ENCODE data around the gene MAML1.

MAML1 gene

GRCh38 chr5:179777456-179777855 is 44.8 kb downstream of the MAML1 start:
- Histone ChIP-seq H3K9me3 (ENCODE audit: insufficient read depth, low read depth, low read length) (no peaks in the 10 kb centered on the region), H3F3A (ENCODE audit: low read depth) (no peaks in the 10 kb centered on the region), H3K9ac (ENCODE audit: low read depth, low read length, poor library complexity, severe bottlenecking) (no peak overlapping the region), H3K79me2 (ENCODE audit: insufficient read depth, low read length) (no peaks in the 10 kb centered on the region), H3K27me3 (ENCODE audit: insufficient read depth, low read length, poor library complexity, severe bottlenecking) (no peaks in the 10 kb centered on the region), H3K4me3 (ENCODE audit: low read length, poor library complexity, severe bottlenecking) (no peak overlapping the region), H3K9me2 (replicated peaks; ENCODE audit: low read depth, low read length) (no peaks in the 10 kb centered on the region), H4K20me1 (ENCODE audit: insufficient read depth, low read length, poor library complexity, severe bottlenecking) (no peaks in the 10 kb centered on the region), H3K4me1 (ENCODE audit: insufficient read depth, low read length, poor library complexity, severe bottlenecking) (no peaks in the 10 kb centered on the region), H3K4me2 (ENCODE audit: low read depth, low read length, poor library complexity, severe bottlenecking) (no peak overlapping the region), H3K36me3 (ENCODE audit: insufficient read depth, low read length) (peaks cover 25% of the 10 kb centered on the region; the same call in 1 of the 2 replicates), H2AFZ (ENCODE audit: low read length) (no peak overlapping the region)
- no peak for TF ChIP-seq EZH2phosphoT487 (IDR thresholded peaks at IDR 0.05; ENCODE audit: borderline replicate concordance)

GRCh38 chr5:179777909-179778308 is 45.3 kb downstream of the MAML1 start:
- Histone ChIP-seq H3K4me1 (ENCODE audit: insufficient read depth, low read length, poor library complexity, severe bottlenecking) (no peaks in the 10 kb centered on the region), H3K4me2 (ENCODE audit: low read depth, low read length, poor library complexity, severe bottlenecking) (no peak overlapping the region), H3K9me3 (ENCODE audit: insufficient read depth, low read depth, low read length) (no peaks in the 10 kb centered on the region), H3K79me2 (ENCODE audit: insufficient read depth, low read length) (no peaks in the 10 kb centered on the region), H3K9ac (ENCODE audit: low read depth, low read length, poor library complexity, severe bottlenecking) (no peak overlapping the region), H3K4me3 (ENCODE audit: low read length, poor library complexity, severe bottlenecking) (no peak overlapping the region), H4K20me1 (ENCODE audit: insufficient read depth, low read length, poor library complexity, severe bottlenecking) (no peaks in the 10 kb centered on the region), H3F3A (ENCODE audit: low read depth) (no peaks in the 10 kb centered on the region), H3K36me3 (ENCODE audit: insufficient read depth, low read length) (peaks cover 25% of the 10 kb centered on the region; the same call in 1 of the 2 replicates), H3K27me3 (ENCODE audit: insufficient read depth, low read length, poor library complexity, severe bottlenecking) (no peaks in the 10 kb centered on the region), H3K9me2 (replicated peaks; ENCODE audit: low read depth, low read length) (no peaks in the 10 kb centered on the region), H2AFZ (ENCODE audit: low read length) (no peak overlapping the region)
- TF ChIP-seq CTCF (conservative IDR thresholded peaks at IDR 0.05; ENCODE audit: low read length) (no peak), EZH2phosphoT487 (IDR thresholded peaks at IDR 0.05; ENCODE audit: borderline replicate concordance) (no peak)

- Histone ChIP-seq H2AFZ (ENCODE audit: low read length) (no peak overlapping the region), H3K4me2 (ENCODE audit: low read depth, low read length, poor library complexity, severe bottlenecking) (no peak overlapping the region), H3K36me3 (ENCODE audit: insufficient read depth, low read length) (peaks cover 21% of the 10 kb centered on the region; the same call in 1 of the 2 replicates), H3K4me3 (ENCODE audit: low read length, poor library complexity, severe bottlenecking) (no peak overlapping the region), H3F3A (ENCODE audit: low read depth) (no peaks in the 10 kb centered on the region), H3K27me3 (ENCODE audit: insufficient read depth, low read length, poor library complexity, severe bottlenecking) (no peaks in the 10 kb centered on the region), H3K9ac (ENCODE audit: low read depth, low read length, poor library complexity, severe bottlenecking) (no peak overlapping the region), H3K79me2 (ENCODE audit: insufficient read depth, low read length) (no peaks in the 10 kb centered on the region), H3K4me1 (ENCODE audit: insufficient read depth, low read length, poor library complexity, severe bottlenecking) (no peaks in the 10 kb centered on the region), H4K20me1 (ENCODE audit: insufficient read depth, low read length, poor library complexity, severe bottlenecking) (no peaks in the 10 kb centered on the region), H3K9me3 (ENCODE audit: insufficient read depth, low read depth, low read length) (no peaks in the 10 kb centered on the region), H3K9me2 (replicated peaks; ENCODE audit: low read depth, low read length) (no peaks in the 10 kb centered on the region)
- TF ChIP-seq CTCF (conservative IDR thresholded peaks at IDR 0.05; ENCODE audit: low read length) (no peak), EZH2phosphoT487 (IDR thresholded peaks at IDR 0.05; ENCODE audit: borderline replicate concordance) (no peak)
Measured at GRCh38 chr5:179778591-179778990, 46.0 kb downstream of the MAML1 start.

- Histone ChIP-seq H2AFZ (ENCODE audit: low read length) (no peak overlapping the region), H4K20me1 (ENCODE audit: insufficient read depth, low read length, poor library complexity, severe bottlenecking) (no peaks in the 10 kb centered on the region), H3K4me1 (ENCODE audit: insufficient read depth, low read length, poor library complexity, severe bottlenecking) (no peaks in the 10 kb centered on the region), H3K9ac (ENCODE audit: low read depth, low read length, poor library complexity, severe bottlenecking) (no peak overlapping the region), H3K9me2 (replicated peaks; ENCODE audit: low read depth, low read length) (no peaks in the 10 kb centered on the region), H3K4me3 (ENCODE audit: low read length, poor library complexity, severe bottlenecking) (no peak overlapping the region), H3K9me3 (ENCODE audit: insufficient read depth, low read depth, low read length) (no peaks in the 10 kb centered on the region), H3K27me3 (ENCODE audit: insufficient read depth, low read length, poor library complexity, severe bottlenecking) (no peaks in the 10 kb centered on the region), H3K79me2 (ENCODE audit: insufficient read depth, low read length) (no peaks in the 10 kb centered on the region), H3K36me3 (ENCODE audit: insufficient read depth, low read length) (peaks cover 13% of the 10 kb centered on the region; the same call in 1 of the 2 replicates), H3F3A (ENCODE audit: low read depth) (no peaks in the 10 kb centered on the region), H3K4me2 (ENCODE audit: low read depth, low read length, poor library complexity, severe bottlenecking) (no peak overlapping the region)
- TF ChIP-seq CTCF (conservative IDR thresholded peaks at IDR 0.05; ENCODE audit: low read length) (no peak), EZH2phosphoT487 (IDR thresholded peaks at IDR 0.05; ENCODE audit: borderline replicate concordance) (no peak)
Measured at GRCh38 chr5:179779826-179780225, 47.2 kb downstream of the MAML1 start.

All from Loucy (cell line).